Activated CD8-positive, alpha-beta memory T cell treated with anti-CD3 and anti-CD28 coated beads for 4 hours (primary cell): ENCODE data around the gene TYK2.
A peak's percentile ranks its signal among the peaks of the same experiment; 100 is the strongest.

Experiments
- DNase-seq, 2 donors: peaks; one replicate each; pipeline ENCODE4 v3.0.0-alpha.2; 2020; ENCODE audit warnings: low read depth in 2 of 2

Gene TYK2

DNA sequence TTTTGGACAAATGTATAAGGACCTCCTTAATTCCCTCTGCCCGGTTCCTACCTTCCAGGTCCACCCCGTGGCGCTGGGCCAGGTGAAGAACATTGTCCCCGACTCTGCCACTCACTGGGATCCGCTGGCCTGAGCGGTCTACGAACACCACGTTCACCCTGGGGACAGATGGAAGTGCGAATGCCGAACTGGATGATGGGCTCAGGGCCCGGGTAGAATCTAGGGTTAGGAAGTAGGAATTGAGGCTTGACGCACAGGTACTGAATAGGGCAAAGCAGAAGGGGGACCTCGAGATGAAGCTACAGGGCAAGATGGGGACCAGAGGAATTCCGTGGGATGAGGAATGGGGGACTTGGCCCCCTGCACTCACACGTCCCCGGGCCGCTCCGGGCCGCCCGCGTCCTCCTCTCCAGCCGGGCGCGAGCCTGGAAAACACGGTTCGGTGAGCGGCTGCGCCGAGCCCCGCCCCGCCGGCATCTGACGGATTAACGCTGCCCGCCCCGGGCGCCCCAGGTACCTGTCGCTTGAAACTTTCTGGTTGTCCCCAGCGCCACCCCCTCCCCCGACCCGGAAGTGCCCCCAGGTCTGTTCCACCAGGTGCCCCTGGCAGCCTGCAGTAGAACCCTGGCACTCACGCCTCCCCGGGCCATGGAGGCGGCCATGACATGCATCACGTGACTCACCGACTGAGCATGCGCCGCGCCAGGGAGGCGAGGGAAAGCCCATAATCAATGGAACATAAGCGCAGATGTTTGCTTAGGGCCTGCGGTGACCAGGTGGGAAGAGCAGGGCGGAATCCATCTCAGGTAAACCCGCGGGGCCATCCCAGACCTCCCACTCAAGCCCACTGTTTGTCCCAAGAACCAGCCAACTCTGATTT, 64.8 kb downstream of the TYK2 start, which contains the start of gene FDX2:
Gene FDX2 (minus strand): TSS at position 681 of the 880 bp plus-strand sequence. CDS start 19 bp downstream, at position 662.
- DNase-seq = peak; percentile 83 to 87

DNA sequence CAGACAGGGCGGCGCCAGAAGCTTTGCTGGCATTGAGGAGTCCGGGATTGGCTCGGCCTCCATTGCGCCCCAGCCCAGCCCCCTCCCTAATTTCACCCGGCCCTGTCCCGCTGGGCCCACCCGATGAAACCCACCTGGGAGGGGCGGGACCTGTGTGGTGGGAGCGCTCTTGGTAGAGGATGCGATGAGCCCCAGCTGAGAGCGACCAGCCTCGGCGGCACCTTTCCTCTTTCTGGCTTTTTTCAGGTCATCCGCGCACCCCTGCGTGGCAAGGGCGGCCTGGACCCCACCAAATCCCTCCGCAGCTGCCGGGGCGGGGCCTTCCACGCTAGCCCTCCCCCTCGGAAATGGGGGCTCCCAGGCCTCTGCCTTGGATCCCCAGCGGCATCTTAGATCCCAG, 70.9 kb downstream of the TYK2 start, which contains the start of gene ZGLP1:
Gene ZGLP1 (minus strand): TSS at position 393 of the 400 bp plus-strand sequence.
- DNase-seq = no peak

DNA sequence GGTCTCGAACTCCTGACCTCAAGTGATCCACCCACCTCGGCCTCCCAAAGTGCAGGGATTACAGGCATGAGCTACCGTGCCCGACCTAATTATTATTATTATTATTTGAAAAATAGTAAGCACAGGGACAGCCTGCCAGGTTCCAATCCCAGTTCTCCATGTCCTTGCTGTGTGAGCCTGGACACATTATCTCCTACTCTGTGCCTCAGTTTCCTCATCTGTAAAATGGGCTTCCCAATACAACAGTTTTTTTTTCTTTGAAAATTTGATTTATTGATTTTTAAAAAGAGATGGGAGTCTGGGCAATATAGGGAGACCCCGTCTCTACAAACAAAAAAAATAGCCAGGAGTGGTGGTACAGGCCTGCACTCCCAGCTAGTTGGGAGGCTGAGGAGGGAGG, 74.0 kb downstream of the TYK2 start:
- DNase-seq = no peak

DNA sequence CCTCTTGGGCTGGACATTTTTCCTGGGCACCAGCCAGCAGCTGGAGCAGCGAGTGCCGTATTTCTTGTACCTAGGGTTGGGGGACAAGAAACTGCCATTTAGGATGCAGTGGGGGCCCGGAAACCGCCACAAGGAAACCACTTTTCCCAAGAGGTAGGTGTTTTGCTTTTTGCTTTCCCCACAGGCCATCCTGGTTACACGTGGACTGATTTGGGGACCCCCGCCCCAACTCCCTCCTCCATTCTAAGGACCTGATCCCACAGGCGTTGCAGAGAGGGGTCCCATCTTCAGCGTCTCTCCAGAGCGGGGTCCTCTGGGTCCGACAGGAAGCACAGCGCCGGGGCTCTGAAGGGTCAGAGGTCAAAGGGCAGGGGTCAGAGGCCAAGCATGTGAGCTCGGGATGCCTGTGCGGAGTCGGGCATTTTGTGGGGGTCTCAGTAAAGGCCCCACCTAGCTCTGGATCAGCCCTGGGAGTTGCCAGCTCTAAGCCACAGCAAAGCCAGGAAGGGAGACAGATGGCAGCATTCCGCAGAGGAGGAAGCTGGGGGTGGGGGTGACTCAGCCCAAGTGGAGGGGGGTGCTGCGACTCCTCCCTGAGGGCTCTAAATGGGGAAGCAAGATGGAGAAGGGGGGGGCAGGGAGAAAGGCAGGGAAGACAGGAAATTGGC, 75.1 kb downstream of the TYK2 start:
- no peak for DNase-seq
